GM21423 (cell line): ENCODE data around the gene RANBP2.
"Not testable (repeated sequence)": the region's sequence is repeated elsewhere in the genome, so short reads cannot be mapped to it uniquely, and the experiment has no call there.

Experiments
- ATAC-seq: cut with Tn5 transposase; IDR thresholded peaks from one replicate; pipeline ENCODE4 v1.9.1; 2021; ENCODE audit warnings: mild to moderate bottlenecking, moderate library complexity; ENCODE audit not compliant: unreplicated experiment

Gene RANBP2

GRCh38 chr2:108767859-108768258, 48.6 kb downstream of the RANBP2 start:
- not testable (repeated sequence) for ATAC-seq

GRCh38 chr2:108776475-108776874, 57.2 kb downstream of the RANBP2 start:
- peak; percentile 77 for ATAC-seq

- ATAC-seq = no peak
These were observed 59.6 kb downstream of the RANBP2 start for GRCh38 chr2:108778857-108779256.

DNA sequence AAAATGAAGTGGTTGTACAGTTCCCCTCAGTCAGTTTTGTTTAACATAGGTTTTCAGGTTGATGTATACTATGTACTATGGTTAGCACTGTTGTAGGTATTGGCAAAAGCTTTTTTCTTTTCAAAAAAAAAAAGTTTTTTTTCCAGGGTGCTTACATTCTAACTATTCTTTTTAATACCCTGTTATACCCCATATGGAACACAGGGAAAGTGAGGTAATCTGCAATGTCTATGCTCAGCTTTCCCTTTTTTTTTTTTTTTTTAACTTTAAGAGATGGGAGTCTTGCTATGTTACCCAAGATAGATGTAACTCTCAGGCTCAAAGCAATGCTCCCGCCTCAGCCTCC, 66.7 kb downstream of the RANBP2 start:
- ATAC-seq = no peak

DNA sequence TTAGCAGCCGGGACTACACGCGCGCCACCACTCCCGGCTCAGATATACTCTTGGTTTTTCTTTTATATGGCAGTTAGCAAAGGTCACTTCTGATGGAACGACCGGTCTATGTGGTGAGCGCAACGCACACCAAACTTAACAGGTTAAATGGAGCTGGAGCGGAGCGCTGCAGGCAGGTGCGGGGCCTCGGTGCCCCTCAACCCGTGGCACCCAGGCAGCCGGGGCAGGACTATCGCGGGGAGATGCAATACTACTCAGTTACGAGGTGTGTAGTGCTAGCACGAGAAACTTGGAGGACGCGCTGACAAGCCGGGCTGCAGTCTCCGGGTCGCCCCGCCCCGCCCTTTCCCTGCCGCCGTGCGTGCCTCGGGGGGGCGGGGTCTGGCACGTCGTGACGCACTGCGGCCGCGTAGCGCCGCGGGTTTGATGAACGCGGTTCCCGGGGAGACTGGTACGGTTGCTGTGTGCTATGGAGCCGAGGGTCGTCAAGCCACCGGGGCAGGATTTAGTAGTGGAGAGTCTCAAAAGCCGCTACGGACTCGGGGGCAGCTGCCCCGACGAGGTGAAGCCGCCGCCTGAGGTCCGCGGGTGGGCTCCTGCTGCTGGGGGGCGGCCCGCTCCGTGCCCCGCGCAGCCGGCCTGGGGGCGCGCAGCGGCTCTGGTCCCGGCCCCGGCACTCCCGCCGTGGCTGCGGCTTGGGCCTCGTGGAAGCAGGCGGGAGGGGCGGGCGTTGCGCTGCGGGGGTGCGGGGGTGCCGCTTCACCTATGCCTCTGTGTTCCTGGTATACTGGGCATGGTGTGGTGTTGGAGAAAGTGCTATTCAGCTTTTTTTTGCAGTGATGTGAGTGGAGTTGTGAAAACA, 67.3 kb downstream of the RANBP2 start, which contains the start of gene CCDC138:
CCDC138 (plus strand) TSS at position 418 of the 862 bp plus-strand sequence; CDS start at position 470, 52 bp downstream.
- peak; percentile 95 for ATAC-seq

- ATAC-seq = no peak
These were observed 67.9 kb downstream of the RANBP2 start for GRCh38 chr2:108787216-108787541.

GRCh38 chr2:108803045-108803736, 83.9 kb downstream of the RANBP2 start:
- no peak for ATAC-seq

GRCh38 chr2:108805032-108805431, 85.8 kb downstream of the RANBP2 start:
- ATAC-seq = no peak

- ATAC-seq = no peak
These were observed 86.5 kb downstream of the RANBP2 start for GRCh38 chr2:108805782-108806181.

GRCh38 chr2:108806371-108807113, 87.3 kb downstream of the RANBP2 start:
- ATAC-seq = no peak

GRCh38 chr2:108809936-108810335, 90.7 kb downstream of the RANBP2 start:
- no peak for ATAC-seq

- no peak for ATAC-seq
These were observed 92.0 kb downstream of the RANBP2 start for GRCh38 chr2:108810993-108811957.

- ATAC-seq = no peak
These were observed 94.5 kb downstream of the RANBP2 start for GRCh38 chr2:108813732-108814131.

DNA sequence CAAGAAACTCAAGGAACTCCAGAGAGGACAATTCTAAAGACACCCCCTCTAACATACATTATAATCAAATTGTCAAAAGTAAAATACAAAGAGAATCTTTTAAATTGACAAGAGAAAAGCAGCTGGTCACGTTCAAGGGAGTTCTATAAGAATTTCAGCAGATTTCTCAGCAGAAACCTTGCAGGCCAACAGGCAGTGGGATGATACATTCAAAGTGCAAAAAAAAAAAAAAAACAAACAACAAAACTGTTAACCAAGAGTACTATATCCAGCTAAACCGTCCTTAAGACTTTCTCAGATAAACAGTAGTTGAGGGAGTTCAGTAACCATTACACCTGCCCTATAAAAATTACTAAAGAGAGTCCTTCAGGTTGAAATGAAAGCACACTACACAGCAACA, 101.2 kb downstream of the RANBP2 start:
- ATAC-seq = no peak

- no peak for ATAC-seq
These were observed 104.0 kb downstream of the RANBP2 start for GRCh38 chr2:108823286-108823685.

DNA sequence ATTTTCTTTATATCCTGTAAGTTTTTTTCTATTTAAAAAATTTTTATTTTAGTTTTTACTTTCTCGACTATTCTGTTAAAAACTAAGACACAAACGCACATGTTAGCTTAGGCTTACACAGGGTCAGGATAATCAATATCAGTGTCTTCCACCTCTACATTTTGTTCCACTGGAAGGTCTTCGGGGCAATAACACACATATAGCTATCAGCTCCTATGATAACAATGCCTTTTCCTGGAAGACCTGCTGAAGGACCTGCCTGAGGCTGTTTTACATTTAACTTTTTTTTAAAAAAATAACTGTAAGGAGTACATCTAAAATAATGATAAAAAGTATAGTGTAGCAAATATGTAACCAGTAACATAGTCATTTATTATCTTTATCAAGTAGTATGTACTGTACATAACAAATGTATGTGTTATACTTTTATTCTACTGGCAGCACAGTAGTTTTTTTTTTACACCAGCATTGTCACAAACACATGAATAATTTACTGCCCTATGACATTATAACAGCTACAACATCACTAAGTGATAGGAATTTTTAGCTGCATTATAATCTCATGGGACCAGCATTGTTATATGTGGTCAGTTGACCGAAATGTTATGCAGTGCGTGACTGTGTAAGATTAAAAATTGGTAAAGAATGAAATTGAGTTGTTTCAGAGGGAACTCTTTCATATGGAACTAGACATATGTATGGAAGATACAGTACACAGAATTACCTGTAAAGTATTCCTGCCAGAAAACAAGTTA, 105.2 kb downstream of the RANBP2 start:
- no peak for ATAC-seq

DNA sequence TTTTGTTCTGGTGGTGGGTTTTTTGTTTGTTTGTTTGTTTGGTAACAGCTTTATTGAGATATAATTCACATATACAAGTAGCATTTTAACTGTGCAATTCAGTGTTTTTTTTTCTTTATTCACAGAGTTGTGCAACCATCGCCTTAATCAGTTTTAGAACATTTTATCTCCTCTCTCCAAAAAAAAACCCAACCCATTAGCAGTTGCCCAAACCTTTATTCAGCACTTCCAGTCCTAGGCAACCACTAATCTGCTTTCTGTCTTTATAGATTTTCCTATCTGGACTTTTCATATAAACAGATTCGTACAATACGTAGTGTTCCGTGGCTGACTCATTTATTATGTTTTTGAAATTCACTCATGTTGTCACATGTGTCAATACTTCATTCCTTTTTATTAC, 106.0 kb downstream of the RANBP2 start:
- no peak for ATAC-seq

DNA sequence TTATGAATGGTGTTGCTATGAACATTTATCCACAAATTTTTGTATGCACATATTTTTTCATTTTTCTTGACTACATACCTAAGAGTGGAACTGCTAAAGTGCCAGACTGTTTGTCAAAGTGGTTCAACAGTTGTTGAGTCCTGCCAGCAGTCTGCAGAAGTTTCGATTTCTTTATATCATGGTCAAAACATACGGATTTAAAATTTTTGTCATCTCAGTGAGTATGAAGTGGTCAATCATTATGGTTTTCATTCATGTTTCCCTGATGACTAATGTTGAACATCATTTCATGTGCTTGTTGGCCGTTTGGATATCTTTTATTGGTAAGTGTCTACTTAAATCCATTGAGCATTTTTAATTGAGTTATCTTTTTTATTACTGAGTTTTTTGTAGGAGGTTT, 106.5 kb downstream of the RANBP2 start:
- no peak for ATAC-seq

GRCh38 chr2:108829578-108830310, 110.5 kb downstream of the RANBP2 start:
- no peak for ATAC-seq
